MM.1S (cell line): Measurements from ENCODE around the gene DNAI4.

Experiments used
- DNase-seq: peaks from one replicate; pipeline ENCODE4 v3.0.0-alpha.2; 2015
- H2AFZ ChIP-seq: fragments of 300-600 bp; sonication (generic); 2 replicates; pipeline ENCODE4 v1.6.0; 2016; ENCODE audit warnings: antibody characterized with exemption, low read length
- H3F3A ChIP-seq: fragments of 300-600 bp; sonication (generic); 2 replicates; pipeline ENCODE4 v1.6.1; 2016; ENCODE audit warnings: mild to moderate bottlenecking, antibody characterized with exemption, low read length, moderate library complexity, mixed read lengths; ENCODE audit not compliant: insufficient read depth
- H3K27ac ChIP-seq: fragments of 300-600 bp; sonication (generic); 2 replicates; pipeline ENCODE4 v1.5.1; 2016; ENCODE audit warnings: mild to moderate bottlenecking, low read length
- H3K27me3 ChIP-seq: fragments of 300-600 bp; sonication (generic); replicated peaks from 2 replicates; pipeline ENCODE4 v1.6.0; 2016; ENCODE audit warnings: low read length; ENCODE audit not compliant: insufficient read depth
- H3K36me3 ChIP-seq: fragments of 300-600 bp; sonication (generic); replicated peaks from 2 replicates; pipeline ENCODE4 v1.6.1; 2016; ENCODE audit warnings: mild to moderate bottlenecking, low read length, mixed read lengths; ENCODE audit not compliant: insufficient read depth
- H3K4me1 ChIP-seq: fragments of 300-600 bp; sonication (generic); 2 replicates; pipeline ENCODE4 v1.6.1; 2016; ENCODE audit warnings: low read length, mixed read lengths
- H3K4me2 ChIP-seq: fragments of 300-600 bp; sonication (generic); 2 replicates; pipeline ENCODE4 v1.6.0; 2016; ENCODE audit warnings: low read depth, low read length
- H3K4me3 ChIP-seq: fragments of 300-600 bp; sonication (generic); 2 replicates; pipeline ENCODE4 v1.5.1; 2016; ENCODE audit warnings: low read length, mixed read lengths
- H3K79me2 ChIP-seq: fragments of 300-600 bp; sonication (generic); 2 replicates; pipeline ENCODE4 v1.6.1; 2016; ENCODE audit warnings: mixed run types, low read length, mixed read lengths
- H3K9ac ChIP-seq: fragments of 300-600 bp; sonication (generic); 2 replicates; pipeline ENCODE4 v1.6.1; 2016; ENCODE audit warnings: low read length, mixed read lengths
- H3K9me2 ChIP-seq: fragments of 300-600 bp; sonication (generic); replicated peaks from 2 replicates; pipeline ENCODE4 v1.6.1; 2016; ENCODE audit warnings: mild to moderate bottlenecking, low read length, mixed read lengths; ENCODE audit not compliant: insufficient read depth
- H3K9me3 ChIP-seq: fragments of 300-600 bp; sonication (generic); replicated peaks from 2 replicates; pipeline ENCODE4 v1.6.1; 2016; ENCODE audit warnings: mild to moderate bottlenecking, low read length, mixed read lengths; ENCODE audit not compliant: insufficient read depth
- H4K20me1 ChIP-seq: fragments of 300-600 bp; sonication (generic); 2 replicates; pipeline ENCODE4 v1.6.1; 2016; ENCODE audit warnings: mild to moderate bottlenecking, low read length, moderate library complexity, mixed read lengths; ENCODE audit not compliant: insufficient read depth
- EZH2 ChIP-seq: fragments of 300-600 bp; sonication (generic); optimal IDR thresholded peaks from 2 replicates; pipeline ENCODE3; 2017; ENCODE audit warnings: low read depth, mild to moderate bottlenecking, antibody characterized with exemption, low read length, mixed read lengths
- EZH2phosphoT487 ChIP-seq: fragments of 300-600 bp; sonication (generic); IDR thresholded peaks from 2 replicates; pipeline ENCODE4 v1.6.1; 2018; ENCODE audit warnings: antibody characterized with exemption, low read length
- TF ChIP-seq, protein P1 (sequence below): fragments of 300-600 bp; sonication (generic); IDR thresholded peaks from 2 replicates; pipeline ENCODE4 v1.5.1; 2016; ENCODE audit warnings: antibody characterized with exemption, low read length, mixed read lengths

Gene DNAI4

GRCh38 chr1:66919828-66920227 is 4.8 kb downstream of the DNAI4 start:
- no peak overlapping the region for H3K4me2 ChIP-seq

DNA sequence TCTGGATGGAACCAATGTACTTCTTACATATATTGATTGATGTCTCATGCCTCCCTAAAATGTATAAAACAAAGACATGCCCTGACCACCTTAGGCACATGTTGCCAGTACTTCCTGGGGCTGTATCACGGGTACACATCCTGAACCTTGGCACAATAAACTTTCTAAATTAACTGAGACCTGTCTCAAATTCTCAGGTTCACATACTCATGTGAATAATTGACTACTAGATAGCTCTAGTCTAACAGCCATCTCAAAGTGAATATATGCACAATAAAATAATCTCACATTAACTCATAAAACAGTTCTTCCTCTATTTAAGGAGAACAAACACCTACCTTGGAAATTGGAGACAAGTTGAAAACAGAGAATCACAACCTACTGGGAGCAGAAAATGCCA is 5.6 kb downstream of the DNAI4 start:
- H3K9me2 ChIP-seq: no peaks in the 10 kb centered on the region
- DNase-seq: no peak
- H3K4me2 ChIP-seq: no peak overlapping the region
- no peak overlapping the region for H3K27ac ChIP-seq
- H3K27me3 ChIP-seq: no peaks in the 10 kb centered on the region
- H3K4me3 ChIP-seq: no peak overlapping the region
- no peak overlapping the region for H3K9ac ChIP-seq
- no peaks in the 10 kb centered on the region for H3F3A ChIP-seq
- no peak overlapping the region for H2AFZ ChIP-seq
- TF ChIP-seq, protein P1, sequence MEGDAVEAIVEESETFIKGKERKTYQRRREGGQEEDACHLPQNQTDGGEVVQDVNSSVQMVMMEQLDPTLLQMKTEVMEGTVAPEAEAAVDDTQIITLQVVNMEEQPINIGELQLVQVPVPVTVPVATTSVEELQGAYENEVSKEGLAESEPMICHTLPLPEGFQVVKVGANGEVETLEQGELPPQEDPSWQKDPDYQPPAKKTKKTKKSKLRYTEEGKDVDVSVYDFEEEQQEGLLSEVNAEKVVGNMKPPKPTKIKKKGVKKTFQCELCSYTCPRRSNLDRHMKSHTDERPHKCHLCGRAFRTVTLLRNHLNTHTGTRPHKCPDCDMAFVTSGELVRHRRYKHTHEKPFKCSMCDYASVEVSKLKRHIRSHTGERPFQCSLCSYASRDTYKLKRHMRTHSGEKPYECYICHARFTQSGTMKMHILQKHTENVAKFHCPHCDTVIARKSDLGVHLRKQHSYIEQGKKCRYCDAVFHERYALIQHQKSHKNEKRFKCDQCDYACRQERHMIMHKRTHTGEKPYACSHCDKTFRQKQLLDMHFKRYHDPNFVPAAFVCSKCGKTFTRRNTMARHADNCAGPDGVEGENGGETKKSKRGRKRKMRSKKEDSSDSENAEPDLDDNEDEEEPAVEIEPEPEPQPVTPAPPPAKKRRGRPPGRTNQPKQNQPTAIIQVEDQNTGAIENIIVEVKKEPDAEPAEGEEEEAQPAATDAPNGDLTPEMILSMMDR: no peak
- no peak for TF ChIP-seq EZH2phosphoT487
- H3K9me3 ChIP-seq: no peaks in the 10 kb centered on the region
- no peaks in the 10 kb centered on the region for H3K36me3 ChIP-seq
- peaks cover 8% of the 10 kb centered on the region for H3K79me2 ChIP-seq
- H4K20me1 ChIP-seq: no peaks in the 10 kb centered on the region
- H3K4me1 ChIP-seq: 0 out of 2 replicates have a peak, but pooled peaks cover 6% of the 10 kb centered on the region

More at GRCh38 chr1:66919828-66920227, 4.8 kb downstream of the DNAI4 start:
- no peaks in the 10 kb centered on the region for H3K36me3 ChIP-seq
- no peaks in the 10 kb centered on the region for H3K9me2 ChIP-seq
- no peaks in the 10 kb centered on the region for H3K9me3 ChIP-seq
- peaks cover 8% of the 10 kb centered on the region for H3K79me2 ChIP-seq
- H3F3A ChIP-seq: no peaks in the 10 kb centered on the region
- DNase-seq: no peak
- H4K20me1 ChIP-seq: no peaks in the 10 kb centered on the region
- no peak overlapping the region for H3K27ac ChIP-seq
- no peak overlapping the region for H2AFZ ChIP-seq
- H3K27me3 ChIP-seq: no peaks in the 10 kb centered on the region
- no peak overlapping the region for H3K9ac ChIP-seq
- TF ChIP-seq EZH2phosphoT487 (no peak), EZH2 (no peak)
- TF ChIP-seq, protein P1: no peak
- no peak overlapping the region for H3K4me3 ChIP-seq
- H3K4me1 ChIP-seq: 0 out of 2 replicates have a peak, but pooled peaks cover 6% of the 10 kb centered on the region

DNA sequence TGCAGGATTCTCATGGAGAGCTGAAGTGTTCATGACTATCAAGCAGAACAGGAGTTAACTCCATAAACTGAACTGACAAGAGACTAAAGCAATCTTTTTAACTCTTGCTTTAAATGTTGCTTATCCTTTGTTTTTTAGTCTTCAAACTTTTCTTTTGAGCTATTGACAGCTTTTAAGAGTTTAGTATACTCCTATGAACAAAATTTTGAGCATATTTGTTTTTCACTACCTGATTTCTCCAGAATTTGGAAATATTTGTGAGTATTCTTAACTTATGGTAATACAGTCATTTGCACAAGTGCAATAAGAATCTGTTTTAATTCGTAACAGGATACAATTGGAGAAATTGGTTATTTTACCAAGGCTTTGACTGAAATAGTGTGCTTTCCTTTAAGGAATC is 7.2 kb downstream of the DNAI4 start:
- no peak overlapping the region for H3K4me3 ChIP-seq

More for the DNA sequence above, 7.2 kb downstream of the DNAI4 start:
- Histone ChIP-seq H3K9me3 (no peaks in the 10 kb centered on the region), H3K27ac (no peak overlapping the region), H3K4me2 (no peak overlapping the region), H3K4me1 (no peaks in the 10 kb centered on the region), H3K9ac (no peak overlapping the region), H3K36me3 (no peaks in the 10 kb centered on the region), H2AFZ (no peak overlapping the region), H3F3A (no peaks in the 10 kb centered on the region), H3K9me2 (no peaks in the 10 kb centered on the region), H4K20me1 (no peaks in the 10 kb centered on the region), H3K27me3 (no peaks in the 10 kb centered on the region), H3K79me2 (no peaks in the 10 kb centered on the region)
- TF ChIP-seq EZH2phosphoT487 (no peak), EZH2 (no peak)
- TF ChIP-seq, protein P1: no peak
- no peak for DNase-seq
